ENCODE data around the gene SYVN1.

Gene SYVN1

DNA sequence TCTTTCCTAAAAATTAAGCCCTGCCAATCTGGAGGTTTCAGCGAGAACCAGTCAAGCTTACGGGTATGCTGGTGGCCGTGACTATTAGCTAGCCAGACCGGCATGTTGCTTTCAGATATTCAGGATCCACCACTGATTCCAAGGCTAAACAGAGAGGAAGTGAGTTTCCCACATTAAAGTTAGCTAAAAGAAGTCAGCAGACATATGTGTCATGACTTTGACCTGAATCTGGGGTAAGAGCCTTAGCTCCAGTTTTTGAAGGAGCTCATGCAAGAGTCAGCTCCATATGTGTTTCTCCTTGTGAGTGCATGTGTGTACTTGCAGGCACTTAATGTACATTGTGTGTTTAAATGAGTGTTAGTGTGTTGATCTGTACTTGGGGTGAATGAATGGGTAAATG is 48.9 kb downstream of the SYVN1 start:
- no peak for DNase-seq

DNA sequence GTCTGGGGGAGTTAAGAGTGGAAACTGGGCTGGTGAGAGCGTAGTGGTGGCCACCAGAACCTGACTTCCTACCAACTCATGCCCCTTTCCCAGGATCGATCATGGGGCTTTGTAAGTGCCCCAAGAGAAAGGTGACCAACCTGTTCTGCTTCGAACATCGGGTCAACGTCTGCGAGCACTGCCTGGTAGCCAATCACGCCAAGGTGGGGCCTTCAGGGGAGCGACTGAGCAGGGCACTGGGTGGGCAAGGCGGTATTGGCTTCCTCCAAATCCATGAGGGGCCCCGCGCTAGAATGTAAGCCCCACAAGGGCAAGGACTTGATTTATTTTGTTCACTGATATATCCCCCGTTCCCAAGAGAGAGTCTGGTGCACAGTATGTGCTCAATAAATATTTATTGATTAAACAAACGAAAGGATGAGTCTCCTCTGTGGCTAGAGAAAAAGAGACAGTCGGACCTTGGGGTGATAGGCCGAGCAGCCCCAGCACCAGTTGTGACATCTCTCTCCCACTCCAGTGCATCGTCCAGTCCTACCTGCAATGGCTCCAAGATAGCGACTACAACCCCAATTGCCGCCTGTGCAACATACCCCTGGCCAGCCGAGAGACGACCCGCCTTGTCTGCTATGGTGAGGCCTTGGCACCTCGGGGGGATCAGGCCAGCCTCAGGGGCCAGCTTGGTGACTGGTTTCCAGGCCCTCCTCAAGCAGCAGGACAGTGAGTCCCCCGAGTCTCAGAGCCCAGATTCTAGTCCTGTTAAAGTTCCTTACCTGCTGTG is 49.5 kb downstream of the SYVN1 start:
- DNase-seq = no peak

DNA sequence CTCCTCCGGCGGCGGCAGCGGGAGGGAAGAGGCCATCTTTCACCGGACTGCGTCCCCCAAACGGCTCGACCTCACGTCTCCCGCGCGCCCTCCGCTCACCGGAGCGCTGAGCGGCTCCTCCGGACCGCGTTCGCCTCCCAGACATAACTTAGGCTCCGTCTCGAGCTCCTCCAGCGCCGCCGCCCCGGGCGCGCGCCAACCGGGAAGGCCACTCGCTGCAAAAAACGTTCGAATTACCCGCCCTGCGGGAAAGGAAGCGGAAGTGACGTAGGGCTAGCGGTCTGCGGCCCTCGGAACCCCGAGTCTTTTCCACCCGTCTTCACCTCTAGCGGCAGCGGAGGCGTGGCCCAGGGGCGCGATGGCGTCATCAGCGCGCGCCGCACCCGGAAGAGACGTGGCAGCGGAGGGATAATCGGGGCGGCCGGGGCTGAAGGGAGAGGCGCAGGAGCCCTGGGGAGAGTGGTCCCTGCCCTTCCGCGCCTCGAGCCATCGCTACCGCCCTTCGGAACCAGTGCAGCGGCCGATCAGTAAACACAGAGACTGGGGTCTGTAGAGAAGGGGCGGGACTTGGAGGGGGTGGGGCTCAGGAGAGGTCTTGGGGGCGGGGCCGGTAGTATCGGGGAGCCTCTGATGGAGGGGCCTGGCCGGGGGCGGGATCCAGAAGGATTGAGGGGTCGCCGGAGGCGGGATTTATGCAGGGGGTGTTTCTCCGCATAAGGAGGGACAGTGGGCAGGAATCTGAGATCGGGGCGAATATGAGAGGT is 50.3 kb downstream of the SYVN1 start, which contains the start of the genes CDCA5 and ZFPL1:
Gene CDCA5 (minus strand): TSS at position 207 of the 764 bp plus-strand sequence. CDS start 62 bp downstream, at position 145.
Gene ZFPL1 (plus strand): TSS at position 389 of the 764 bp plus-strand sequence. CDS start 477 bp downstream, outside the sequence.
- peak; percentile 96 for DNase-seq

DNA sequence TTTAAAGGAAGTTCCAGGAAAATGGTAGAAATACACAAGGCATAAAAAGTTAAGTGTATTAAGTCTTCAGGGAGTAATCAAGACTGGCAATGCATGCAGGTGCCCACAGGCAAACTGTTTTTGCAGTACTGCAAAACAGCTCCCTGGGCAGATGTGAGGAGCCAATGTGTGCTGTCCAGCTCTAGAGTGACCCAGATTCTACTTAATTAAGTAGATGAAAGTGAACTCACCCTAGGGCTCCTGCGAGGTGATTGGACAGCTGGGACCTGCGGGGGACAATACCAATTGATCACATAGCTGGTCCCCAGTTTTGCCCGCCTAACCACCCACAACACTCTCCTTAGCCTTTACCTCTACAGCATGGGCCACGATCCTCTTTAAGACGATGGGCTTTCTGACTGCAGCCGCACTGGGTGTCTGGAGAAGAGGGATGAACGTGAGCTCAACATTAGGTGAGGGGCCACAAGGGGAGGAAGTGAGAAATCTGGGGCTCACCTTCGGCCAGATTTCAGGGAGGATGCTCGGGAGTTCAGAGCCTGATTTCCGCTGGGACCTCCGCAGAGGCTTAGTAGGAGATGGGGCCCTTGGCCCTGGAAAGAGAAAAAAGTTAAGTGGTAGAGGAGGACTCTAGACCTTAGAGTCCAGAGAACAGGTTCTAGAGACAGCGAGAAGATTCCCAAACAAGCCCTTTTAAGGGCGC is 51.0 kb downstream of the SYVN1 start:
- DNase-seq = no peak

DNA sequence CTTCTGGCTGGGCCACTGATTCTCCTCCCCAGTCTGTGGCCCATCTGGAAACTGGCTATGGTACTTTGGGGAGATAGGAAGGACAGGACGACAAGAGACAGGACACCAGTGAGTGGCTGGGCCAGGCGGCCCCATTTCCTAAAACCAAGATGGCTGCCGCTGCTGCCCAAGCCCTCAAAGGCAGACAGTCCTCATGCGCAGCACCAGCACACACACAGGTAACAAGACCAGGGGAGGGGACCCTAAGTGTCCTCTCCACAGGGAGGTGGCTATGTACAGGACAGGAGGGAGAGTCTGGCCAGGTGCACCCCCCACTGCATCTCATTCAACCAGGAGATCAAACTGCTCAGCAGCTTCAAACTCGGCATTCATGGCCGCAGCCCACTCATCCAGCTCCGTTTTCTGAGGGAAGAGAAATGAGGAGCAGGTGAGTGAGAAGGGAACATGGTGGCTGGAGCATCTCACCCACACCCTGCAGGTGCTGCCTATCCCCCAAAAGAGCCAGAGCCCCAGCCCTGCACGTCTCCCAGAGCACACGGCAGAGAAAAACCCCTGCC is 55.5 kb downstream of the SYVN1 start:
- DNase-seq = no peak

DNA sequence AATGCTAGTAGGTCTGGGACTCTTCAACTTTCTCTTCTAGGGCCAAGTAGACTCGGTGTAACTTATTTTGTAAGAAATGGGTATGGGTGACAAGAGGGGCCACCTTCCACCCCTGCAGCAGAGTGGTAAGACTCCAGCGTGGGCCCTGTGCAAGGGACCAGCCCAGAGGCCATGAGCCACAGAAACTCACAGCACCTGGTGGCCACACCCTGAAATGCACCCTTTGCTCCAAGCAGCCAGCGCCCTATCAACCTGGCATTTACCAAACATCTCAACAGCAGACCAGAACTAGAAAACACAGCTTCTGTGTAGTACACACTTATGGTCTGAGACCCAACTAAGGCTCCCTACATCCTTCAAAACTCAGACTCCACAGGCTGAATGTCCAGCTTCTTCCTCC is 56.2 kb downstream of the SYVN1 start:
- DNase-seq = peak; percentile 22

DNA sequence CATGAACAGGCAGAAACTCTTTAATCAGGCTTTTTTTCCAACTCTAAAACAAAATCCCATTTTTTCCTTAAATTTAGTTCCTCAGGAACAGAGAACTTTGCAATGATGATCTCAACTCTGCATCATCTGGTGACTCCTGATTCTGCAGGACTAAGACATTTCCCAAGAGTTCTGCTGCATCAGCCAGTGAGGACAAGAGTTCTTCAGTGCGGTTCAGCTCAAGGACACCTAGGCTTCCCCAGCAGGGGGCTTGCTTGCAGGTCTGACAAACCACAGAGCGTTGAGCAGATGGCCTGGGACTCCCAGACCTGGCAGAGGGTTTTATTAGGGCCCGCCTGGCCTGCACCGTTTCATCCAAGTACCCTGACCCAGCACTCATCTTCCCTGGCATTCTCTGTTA is 56.9 kb downstream of the SYVN1 start:
- DNase-seq = no peak
